Right lobe of liver (tissue), 4 donors: ENCODE results near the gene SPATS2.

Experiments used
- POLR2A ChIP-seq: fragments of 450-650 bp; IDR thresholded peaks from one replicate; pipeline ENCODE4 v1.6.1; 2017; ENCODE audit warnings: antibody characterized with exemption, mild to moderate bottlenecking
- TF ChIP-seq, protein P1 (sequence below), 4 donors: fragments of 200-600 bp in 3 of 4; fragments of 450-650 bp in 1 of 4; IDR thresholded peaks; one replicate each; pipeline versions ENCODE4 v1.5.1 to v1.8.0; 2016 to 2022; ENCODE audit warnings: antibody characterized with exemption in 4 of 4, mild to moderate bottlenecking in 2 of 4
- donor health status: DM: no; HTN: no; CAD: no.
- donor health status: DM: no; HTN: no; CAD: no.
- donor health status: DM: no; HTN: yes; CAD: no.

DNA sequence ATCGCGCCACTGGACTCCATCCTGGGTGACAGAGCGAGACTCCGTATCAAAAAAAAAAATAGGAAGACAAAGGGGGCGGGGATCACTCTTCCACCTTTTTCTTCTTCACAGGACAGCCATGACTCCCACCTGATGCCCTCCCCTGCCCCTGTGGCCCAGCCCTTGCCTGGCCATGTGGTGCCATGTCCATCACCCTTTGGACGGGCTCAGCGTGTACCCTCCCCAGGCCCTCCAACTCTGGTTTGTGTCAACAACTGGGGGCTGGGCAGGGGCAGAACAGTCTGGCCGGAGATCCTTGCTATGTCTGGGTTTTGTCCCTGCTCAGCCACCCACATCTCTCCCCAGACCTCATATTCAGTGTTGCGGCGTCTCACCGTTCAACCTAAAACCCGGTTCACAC is 38.4 kb upstream of the SPATS2 start:
- TF ChIP-seq POLR2A = no peak
- TF ChIP-seq, protein P1, sequence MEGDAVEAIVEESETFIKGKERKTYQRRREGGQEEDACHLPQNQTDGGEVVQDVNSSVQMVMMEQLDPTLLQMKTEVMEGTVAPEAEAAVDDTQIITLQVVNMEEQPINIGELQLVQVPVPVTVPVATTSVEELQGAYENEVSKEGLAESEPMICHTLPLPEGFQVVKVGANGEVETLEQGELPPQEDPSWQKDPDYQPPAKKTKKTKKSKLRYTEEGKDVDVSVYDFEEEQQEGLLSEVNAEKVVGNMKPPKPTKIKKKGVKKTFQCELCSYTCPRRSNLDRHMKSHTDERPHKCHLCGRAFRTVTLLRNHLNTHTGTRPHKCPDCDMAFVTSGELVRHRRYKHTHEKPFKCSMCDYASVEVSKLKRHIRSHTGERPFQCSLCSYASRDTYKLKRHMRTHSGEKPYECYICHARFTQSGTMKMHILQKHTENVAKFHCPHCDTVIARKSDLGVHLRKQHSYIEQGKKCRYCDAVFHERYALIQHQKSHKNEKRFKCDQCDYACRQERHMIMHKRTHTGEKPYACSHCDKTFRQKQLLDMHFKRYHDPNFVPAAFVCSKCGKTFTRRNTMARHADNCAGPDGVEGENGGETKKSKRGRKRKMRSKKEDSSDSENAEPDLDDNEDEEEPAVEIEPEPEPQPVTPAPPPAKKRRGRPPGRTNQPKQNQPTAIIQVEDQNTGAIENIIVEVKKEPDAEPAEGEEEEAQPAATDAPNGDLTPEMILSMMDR (IDR thresholded peaks at IDR 0.05) = no peak
